ENCODE results near the gene OR52R1.
"Not testable (repeated sequence)": the region's sequence is repeated elsewhere in the genome, so short reads cannot be mapped to it uniquely, and the experiment has no call there.

OR52R1 gene

DNA sequence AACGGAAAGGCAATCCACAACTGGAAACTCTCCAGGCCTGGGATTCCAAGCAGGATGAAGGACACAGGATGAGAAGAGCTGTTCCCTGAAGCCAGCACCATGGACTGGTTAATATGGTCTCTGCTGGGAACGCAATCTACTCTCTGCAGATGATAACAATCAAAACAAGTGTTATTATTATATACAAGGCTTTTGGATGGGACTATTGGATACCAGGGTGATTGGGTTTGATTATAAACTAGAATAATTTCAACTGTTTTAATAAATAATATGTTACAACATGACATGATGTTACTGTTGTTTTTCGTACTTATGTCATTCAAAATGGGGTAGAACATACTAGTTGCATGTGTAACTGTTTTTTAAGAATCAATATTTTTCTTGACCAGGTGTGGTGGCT, at the start of gene OR52R1:
Gene OR52R1 (minus strand): TSS at position 101 of the 400 bp plus-strand sequence. CDS start 0 bp downstream, at position 101.
- DNase-seq (ENCODE audit: low read depth in 2 of 2, low spot score in 1 of 2), result no peak

DNA sequence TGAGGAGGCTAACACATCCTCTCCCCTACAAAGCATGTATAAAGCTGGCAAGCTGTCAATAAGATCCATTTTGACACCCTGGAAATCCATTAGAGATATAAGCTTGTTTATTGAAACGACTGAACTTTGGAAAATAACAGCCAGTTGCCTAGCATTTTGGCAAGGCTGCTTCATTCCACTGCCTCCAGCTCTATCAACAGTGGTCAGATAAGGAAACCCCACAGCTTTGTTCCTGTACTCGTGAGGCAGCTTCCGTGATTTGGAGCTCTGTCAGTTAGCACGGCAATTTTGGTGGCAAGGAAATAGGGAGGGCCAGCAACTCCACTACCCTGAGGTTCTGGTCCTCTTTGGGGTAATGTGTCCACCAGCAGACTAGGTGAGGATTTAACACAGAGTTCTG, 46.9 kb upstream of the OR52R1 start:
- no peak for DNase-seq (ENCODE audit: low read depth in 2 of 2, low spot score in 1 of 2)

DNA sequence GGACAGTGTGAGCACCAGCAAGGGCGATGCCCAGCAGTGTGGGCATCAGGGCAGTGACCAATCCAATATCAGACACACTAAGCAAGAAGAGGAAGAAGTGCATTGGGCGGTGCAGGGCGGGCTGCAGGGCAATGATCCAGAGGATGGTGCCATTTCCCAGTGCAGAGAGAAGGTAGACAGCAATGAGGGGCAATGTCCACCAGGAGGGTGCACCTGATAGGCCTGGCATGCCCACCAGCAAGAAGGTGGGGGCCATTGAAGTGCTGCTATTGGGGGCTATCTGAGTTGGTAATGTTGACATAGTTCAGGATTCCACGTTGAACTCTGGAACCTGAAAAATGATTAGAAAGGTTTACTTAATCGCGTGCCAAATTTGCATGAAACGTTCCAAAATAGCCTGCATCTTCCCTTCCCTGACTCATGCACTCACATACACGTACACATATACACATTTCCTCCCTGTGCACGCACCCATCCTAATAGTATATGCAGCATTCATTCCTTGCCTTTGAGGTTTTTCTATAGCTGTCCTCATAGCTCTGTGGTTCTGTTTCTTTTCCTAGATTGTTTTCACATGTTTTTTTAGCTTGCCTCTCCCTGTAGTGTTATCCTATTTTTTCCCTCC, 44.8 kb upstream of the OR52R1 start, which contains the start of gene OR51S1:
Gene OR51S1 (minus strand): TSS at position 301 of the 625 bp plus-strand sequence. CDS start 0 bp downstream, at position 301.
- no peak for DNase-seq (ENCODE audit: low read depth in 2 of 2, low spot score in 1 of 2)

DNA sequence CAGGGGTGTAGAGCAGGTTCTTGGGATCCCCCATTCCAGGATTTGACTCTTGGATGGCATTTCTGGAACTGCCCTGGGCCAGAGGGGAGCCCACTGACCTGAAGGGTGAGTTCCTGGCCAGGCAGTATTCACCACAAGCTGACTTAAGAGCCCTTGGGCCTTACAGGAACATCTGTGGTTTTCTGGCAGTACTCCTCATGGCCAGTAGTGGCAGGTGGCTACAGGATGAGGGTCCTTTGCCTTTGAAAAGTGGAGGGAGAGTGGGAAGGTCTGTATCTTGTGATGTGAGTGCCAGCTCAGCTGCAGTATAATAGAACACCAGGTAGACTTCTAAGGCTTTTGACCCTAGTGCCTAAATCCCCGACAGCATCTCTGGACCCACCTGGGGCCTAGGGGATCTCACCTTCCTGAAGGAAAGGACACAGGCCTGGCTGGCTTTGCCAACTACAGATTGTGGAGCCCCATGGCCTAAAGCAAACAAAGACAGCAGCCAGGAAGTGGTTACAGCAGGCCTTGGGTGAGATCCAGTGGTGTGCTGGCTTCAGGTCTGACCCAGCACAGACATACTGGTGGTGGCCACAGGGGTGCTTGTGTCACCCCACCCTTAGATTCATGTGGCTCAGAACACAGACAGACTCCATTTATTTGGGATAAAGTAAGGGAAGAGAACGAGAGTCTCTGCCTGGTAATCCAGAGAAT, 35.8 kb upstream of the OR52R1 start:
- DNase-seq (ENCODE audit: low read depth in 2 of 2, low spot score in 1 of 2), result no peak

DNA sequence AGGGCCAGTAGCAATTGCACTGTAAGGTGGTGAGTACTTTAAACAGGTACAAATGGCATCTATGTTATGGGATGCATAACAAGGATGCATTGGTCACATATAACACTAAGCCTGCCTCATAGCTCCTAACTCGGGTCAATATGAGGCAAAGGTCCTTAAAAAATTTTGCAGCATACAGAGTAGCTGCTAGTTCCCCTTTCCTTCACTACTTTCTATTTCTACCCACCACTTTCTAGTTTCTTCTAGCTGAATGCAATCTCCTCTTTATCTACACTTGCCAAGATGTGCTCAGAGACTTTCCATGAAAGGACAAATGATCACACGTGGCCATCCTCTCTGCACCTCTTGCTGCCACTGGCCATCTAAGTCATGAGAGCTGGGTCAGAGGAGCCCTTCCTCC, 26.7 kb upstream of the OR52R1 start:
- no peak for DNase-seq (ENCODE audit: low read depth in 2 of 2, low spot score in 1 of 2)

DNA sequence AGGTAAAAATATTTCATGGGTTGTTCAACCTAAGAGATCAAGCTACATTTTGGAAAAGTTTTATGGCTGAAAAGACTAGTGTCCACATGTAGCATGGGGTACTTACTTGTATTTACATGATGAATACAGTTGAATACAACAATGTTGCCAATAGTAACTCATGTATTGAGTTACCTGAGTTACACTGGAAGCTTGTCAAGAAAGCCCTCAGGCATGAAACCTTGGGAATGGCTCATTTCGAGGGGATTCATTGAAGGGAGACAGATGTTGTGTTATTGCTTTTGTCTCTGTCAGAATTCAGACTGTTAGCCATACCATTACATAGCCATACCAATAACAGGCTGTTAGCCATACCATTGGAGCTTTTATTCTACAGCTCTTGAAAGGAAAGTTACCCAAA, 26.2 kb upstream of the OR52R1 start:
- DNase-seq (ENCODE audit: low read depth in 2 of 2, low spot score in 1 of 2), result no peak

DNA sequence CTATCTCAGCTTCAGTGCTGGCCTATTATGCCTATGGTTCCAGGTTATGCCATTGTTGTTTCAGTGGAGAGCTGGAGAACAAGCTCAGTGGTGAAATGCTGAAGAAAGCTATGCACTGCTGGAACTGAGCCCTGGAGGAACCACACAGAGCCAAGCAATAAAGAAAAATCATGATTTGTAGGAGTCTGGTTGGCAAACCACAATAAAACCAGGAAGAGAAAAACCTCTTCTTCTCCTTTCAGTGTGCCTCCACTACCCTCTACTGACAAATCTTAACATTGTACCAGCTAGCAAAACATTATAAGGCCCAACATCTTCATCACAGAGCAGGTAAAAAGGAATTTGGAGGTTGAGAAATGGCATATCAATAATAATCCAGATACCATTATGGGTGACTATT, 22.2 kb upstream of the OR52R1 start:
- no peak for DNase-seq (ENCODE audit: low read depth in 2 of 2, low spot score in 1 of 2)

DNA sequence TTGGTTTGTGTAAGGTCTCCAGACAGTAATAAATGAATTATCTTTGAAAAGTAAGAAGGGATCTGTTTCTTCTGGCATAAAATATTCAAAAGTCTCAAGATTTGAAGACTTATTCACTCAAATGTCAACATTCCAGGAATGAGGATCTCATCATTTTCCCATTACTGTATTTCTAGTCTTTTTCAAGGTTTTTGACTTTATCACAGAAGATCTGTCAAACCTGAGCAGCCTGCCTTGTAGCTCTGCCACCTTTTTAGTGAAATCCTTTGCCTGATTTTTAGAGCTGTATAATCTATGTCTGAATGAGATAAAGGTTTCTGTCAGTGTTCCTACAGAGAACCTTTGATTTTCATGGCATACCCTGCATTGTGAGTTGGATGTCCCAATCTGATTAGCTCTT, 21.0 kb upstream of the OR52R1 start:
- DNase-seq (ENCODE audit: low read depth in 2 of 2, low spot score in 1 of 2), result no peak

DNA sequence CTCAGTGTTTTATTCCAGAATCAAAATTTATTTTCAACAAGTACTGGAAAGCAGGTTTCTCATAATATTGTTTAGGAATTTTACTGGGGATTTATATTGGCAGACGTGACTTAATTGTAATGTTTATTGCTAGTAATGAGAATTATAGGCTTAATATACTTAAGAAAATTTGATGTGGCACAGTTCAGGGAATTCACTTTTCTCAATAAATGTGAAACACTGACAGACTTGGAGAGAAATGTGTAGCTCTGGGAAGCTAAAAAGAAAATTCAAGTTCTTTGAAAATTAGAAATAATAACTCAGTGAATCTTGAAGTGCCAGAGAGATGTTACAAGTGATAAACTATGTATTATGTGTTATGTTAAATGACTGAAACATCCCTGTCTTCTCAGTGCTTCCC, 16.8 kb upstream of the OR52R1 start, which contains the start of gene OR51F2:
Gene OR51F2 (plus strand): TSS at position 301 of the 400 bp plus-strand sequence. CDS start 101 bp downstream, outside the sequence.
- DNase-seq (ENCODE audit: low read depth in 2 of 2, low spot score in 1 of 2), result no peak

DNA sequence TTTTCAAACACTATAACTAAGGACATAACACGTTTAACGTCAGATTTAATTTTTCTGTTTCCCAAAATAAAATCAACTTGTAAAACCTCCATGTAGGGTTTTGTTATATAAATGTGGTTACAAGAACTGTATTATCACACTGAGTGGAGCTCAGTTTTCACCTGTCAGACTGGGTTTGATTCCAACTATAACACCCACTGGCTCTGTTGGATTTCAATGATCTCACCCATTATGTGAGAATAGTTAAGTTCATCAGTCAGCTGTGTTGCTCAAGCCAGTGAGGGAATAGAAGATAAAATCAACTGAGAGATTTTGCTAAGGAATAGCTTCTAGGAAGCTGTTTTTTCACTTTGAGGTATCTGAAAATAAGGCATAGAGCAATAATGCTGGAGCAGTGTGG, 5.1 kb upstream of the OR52R1 start:
- DNase-seq (ENCODE audit: low read depth in 2 of 2, low spot score in 1 of 2), result no peak

DNA sequence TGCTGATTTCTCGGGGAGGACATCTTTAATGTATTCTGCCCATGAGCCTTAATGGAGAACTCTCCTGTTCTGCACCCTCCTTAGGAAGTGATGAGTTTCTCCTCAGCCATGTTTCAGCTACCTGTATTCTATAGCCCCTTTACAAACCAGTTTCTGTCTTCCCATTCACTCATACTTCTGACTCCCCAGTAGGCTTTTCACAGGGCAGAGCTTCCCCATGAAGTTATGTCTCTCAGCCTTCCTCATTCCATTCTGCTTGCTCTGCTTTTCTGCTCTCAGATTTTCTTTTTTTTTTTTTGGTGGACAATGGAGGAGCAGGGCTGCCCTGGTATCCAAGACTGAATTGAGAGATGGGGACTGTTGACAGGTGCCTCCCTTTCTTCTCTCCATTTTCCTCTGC, 4.3 kb upstream of the OR52R1 start:
- no peak for DNase-seq (ENCODE audit: low read depth in 2 of 2, low spot score in 1 of 2)

DNA sequence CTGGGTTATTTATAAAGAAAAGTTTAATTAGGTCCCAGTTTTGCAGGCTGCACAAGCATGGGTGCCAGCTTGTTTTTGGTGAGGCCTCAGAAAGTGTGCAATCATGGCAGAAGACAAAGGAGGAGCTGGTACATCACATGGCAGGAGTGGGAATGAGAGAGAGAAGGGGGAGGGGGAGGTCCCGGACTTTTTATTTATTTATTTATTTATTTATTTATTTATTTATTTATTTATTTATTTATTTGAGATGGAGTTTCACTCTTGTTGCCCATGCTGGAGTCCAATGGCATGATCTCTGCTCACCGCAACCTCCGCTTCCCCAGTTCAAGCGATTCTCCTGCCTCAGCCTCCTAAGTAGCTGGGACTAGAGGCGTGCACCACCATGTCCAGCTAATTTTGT, 2.9 kb downstream of the OR52R1 start:
- not testable (repeated sequence) for DNase-seq (ENCODE audit: low read depth in 2 of 2, low spot score in 1 of 2)

DNA sequence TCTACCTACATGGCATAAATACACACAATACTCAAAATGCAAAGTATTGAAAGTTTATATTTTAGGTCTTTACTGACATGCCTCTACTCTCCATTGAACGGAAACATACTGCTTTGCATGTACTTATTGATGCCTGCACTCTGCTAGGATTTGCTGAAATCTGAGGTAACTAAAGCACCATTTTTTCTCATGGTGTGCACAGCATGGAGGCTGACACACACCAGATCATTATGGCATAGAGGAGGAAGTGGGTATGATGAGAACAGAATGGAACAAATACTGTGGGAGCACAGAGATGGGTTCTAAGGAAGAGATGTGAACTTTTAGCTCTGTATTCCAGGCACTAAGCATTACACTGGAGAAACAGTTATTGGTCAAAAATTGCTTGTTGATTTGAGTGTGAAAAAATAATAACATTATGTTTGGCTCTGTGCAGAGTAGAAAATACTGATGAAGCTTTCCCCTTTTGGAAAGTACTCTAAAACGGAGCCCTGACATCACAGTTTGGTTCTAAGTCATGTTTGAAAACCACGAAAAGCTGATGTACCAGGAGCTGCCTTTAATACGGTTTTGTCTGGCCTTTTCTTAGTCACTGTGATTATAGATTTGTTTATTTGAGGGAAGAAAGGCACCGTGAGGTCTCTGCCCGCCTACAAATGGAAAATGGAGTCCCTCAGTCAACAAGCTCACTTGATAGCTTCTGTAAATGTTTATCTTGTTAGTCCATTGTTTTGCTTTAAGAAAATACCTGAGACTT, 5.6 kb downstream of the OR52R1 start:
- no peak for DNase-seq (ENCODE audit: low read depth in 2 of 2, low spot score in 1 of 2)

DNA sequence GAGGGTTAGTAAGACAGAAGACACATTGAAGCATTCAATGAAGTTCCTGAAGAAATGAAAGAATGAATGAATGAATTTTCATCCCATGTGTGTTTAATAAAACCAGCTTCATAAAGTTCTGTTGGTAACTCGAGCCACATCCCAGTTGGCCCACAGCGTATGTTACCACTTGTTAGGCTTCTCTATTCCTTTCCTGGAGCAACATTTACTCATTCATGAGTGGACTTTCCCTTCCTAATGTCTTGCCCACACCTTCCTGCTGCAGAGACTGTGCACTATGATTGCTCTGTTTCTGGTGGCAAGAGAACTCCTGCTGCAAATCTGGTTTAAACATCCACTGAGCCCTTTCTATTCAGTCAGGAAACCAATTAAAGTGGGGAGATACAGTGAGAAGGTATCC, 7.0 kb downstream of the OR52R1 start:
- DNase-seq (ENCODE audit: low read depth in 2 of 2, low spot score in 1 of 2), result no peak

DNA sequence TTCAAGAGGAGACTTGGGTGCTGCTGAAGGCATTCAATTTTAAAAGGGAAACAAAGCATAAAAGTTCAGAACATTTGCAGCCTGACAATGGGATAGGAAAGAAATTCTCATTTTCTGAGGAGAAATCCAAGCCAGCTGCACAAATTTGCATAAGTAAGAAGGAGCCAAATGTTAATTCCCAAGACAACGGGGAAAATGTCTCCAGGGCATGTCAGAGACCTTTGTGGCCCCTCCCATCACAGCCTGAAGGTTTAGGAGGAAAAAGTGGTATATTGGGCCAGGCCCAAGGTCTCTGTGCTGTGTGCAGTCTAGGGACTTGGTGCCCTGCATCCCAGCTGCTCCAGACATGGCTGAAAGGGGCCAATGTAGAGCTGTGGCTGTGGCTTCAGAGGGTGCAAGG, 21.7 kb downstream of the OR52R1 start:
- no peak for DNase-seq (ENCODE audit: low read depth in 2 of 2, low spot score in 1 of 2)

DNA sequence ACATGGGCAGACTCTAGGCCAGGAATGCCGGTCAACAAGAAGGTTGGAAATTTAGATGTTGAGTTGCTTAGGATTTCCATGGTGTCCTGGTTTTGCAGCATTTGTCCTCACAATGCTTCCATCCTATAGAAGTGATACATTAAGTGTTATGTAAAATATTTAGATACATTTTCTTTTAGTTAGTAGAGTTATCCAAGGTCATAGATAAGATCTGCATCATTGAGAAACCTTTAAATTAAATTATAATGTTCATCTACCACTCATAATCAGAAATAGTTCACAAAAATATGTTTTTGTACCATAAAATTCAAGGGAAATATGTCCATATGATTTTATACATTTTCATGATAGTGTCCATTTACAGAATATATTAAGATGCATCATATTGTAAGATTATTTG, 34.3 kb downstream of the OR52R1 start, which contains the start of gene OR51F1:
Gene OR51F1 (minus strand): TSS at position 101 of the 400 bp plus-strand sequence. CDS start 0 bp downstream, at position 101.
- no peak for DNase-seq (ENCODE audit: low read depth in 2 of 2, low spot score in 1 of 2)

DNA sequence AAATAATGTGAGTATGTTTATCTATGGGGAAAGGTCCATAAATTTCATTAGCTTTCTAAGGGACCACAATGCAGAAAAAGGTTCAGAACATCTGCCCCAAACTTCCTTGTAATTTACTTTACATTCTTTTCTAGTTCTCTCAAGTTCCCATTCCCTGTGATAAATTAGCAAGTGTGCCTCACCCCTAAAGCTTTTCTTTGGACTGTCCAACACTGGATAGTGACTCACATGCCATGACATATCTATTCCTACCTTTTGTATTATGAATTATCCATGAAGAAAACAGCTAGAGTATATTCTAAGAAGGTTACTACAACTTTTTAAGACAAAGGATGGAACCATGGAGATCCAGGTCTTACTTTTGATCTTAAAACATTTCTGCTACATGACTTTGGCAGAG, 36.1 kb downstream of the OR52R1 start:
- no peak for DNase-seq (ENCODE audit: low read depth in 2 of 2, low spot score in 1 of 2)

DNA sequence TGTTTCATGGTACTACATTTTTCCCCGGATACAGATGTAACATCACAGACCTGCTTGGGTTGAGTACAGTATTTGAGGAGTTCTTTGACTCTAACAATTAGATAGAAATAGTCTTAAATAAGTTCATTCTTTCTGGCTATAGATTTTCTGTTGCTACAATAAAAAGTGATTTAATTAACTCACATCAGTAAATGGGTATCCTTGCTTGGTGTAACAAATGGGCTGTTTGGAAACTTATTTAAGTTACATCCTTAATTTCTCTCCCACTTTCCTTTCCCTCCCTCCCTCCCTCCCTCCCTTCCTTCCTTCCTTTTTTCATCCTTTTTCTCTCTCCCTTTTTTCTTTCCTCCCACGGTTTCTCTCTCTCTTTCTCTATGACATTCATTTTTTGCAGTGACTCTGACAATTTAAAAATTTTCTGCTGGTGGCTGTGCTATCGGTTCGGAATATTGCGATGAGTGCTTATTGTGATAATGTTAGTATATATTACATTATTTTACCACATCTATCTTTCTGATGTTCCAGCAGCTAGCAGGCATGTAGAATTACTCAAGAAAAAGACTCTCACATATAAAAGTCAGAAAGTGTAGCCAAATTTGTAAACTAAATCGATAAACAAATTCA, 37.6 kb downstream of the OR52R1 start:
- DNase-seq (ENCODE audit: low read depth in 2 of 2, low spot score in 1 of 2), result no peak

DNA sequence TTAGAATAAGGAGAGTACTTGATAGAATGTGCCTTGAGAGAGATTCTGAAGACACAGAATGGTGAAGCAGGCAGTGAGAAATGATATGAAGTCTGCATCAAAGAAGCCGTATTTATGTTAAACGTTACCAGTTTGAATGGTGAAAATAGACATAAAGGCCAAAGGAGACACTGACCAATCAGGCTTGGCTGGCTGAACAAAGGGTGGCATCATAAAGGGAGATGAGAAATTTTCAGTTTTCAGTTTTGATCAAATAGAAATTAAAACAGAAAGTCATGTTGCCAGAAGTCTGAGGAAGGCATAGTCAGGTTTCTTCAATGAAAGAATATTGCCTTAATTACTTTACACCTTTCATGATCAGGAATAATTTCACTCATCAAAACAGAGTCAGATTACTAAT, 41.1 kb downstream of the OR52R1 start:
- DNase-seq (ENCODE audit: low read depth in 2 of 2, low spot score in 1 of 2), result no peak
